ENCODE data around the gene METAP2.

DNA sequence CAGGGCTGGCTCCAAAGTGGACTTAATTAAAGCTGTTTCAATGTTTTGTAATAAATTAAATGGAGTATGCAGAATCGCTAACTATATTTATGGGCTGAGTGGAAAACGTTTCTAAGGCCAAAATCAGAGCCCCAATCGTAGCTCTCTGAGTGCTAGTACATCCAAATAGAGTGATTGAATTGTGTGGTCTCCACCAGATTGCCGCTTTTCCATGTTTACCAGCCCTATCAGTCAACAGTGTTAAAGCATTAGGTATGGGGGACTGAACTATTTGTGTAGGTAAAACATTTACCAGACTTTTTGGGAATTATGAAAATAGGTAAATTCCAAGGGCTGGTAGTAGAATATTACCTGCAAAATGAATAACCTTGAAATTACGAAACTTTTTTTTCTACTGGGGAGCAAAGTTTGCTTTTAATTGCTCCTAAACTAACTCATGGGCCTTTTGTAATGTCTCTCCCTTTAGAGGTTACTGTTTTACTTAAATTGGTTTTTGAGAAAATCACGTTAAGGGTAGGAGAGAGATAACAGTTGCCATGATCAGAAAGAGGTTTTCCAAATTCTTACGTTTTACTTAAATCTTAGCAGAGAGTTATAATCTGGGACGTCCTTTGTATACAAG, 28.0 kb upstream of the METAP2 start:
- TF ChIP-seq, protein P1, sequence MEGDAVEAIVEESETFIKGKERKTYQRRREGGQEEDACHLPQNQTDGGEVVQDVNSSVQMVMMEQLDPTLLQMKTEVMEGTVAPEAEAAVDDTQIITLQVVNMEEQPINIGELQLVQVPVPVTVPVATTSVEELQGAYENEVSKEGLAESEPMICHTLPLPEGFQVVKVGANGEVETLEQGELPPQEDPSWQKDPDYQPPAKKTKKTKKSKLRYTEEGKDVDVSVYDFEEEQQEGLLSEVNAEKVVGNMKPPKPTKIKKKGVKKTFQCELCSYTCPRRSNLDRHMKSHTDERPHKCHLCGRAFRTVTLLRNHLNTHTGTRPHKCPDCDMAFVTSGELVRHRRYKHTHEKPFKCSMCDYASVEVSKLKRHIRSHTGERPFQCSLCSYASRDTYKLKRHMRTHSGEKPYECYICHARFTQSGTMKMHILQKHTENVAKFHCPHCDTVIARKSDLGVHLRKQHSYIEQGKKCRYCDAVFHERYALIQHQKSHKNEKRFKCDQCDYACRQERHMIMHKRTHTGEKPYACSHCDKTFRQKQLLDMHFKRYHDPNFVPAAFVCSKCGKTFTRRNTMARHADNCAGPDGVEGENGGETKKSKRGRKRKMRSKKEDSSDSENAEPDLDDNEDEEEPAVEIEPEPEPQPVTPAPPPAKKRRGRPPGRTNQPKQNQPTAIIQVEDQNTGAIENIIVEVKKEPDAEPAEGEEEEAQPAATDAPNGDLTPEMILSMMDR (IDR thresholded peaks at IDR 0.05; ENCODE audit: low read length): no peak
- TF ChIP-seq EZH2 (IDR thresholded peaks at IDR 0.05; ENCODE audit: borderline replicate concordance, low read length): no peak
